ENCODE results near the gene EXOC3L4.

Gene EXOC3L4

DNA sequence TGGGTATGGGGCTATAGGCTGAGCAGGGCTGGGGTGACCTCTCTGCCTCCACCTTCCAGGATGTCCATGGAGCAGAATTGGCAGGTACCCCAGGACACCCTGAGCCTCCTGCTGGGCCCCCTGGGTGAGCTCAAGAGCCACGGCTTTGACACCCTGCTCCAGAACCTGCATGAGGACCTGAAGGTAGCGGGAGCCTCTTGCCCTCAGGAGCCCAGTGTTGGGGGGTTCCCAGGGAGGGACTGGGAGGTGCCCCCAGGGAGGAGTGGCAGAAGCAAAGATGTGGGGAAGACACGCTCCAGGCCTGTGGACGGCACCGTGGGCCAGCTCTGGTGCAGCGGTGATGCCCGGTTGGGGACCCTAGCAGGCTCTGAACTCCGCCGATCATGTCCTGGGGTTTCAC lies 37.1 kb downstream of the EXOC3L4 start:
- no peak for DNase-seq (ENCODE audit: low spot score)
- TF ChIP-seq, protein P1, sequence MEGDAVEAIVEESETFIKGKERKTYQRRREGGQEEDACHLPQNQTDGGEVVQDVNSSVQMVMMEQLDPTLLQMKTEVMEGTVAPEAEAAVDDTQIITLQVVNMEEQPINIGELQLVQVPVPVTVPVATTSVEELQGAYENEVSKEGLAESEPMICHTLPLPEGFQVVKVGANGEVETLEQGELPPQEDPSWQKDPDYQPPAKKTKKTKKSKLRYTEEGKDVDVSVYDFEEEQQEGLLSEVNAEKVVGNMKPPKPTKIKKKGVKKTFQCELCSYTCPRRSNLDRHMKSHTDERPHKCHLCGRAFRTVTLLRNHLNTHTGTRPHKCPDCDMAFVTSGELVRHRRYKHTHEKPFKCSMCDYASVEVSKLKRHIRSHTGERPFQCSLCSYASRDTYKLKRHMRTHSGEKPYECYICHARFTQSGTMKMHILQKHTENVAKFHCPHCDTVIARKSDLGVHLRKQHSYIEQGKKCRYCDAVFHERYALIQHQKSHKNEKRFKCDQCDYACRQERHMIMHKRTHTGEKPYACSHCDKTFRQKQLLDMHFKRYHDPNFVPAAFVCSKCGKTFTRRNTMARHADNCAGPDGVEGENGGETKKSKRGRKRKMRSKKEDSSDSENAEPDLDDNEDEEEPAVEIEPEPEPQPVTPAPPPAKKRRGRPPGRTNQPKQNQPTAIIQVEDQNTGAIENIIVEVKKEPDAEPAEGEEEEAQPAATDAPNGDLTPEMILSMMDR (IDR thresholded peaks at IDR 0.05; ENCODE audit: extremely low read depth, missing control alignments): no peak

- TF ChIP-seq, protein P1 (IDR thresholded peaks at IDR 0.05; ENCODE audit: extremely low read depth, missing control alignments): no peak
- no peak for DNase-seq (ENCODE audit: low spot score)
These were observed 38.1 kb downstream of the EXOC3L4 start for GRCh38 chr14:103132381-103133209.

GRCh38 chr14:103133210-103134140 lies 39.0 kb downstream of the EXOC3L4 start:
- TF ChIP-seq, protein P1 (IDR thresholded peaks at IDR 0.05; ENCODE audit: extremely low read depth, missing control alignments): no peak
- DNase-seq (ENCODE audit: low spot score): no peak

DNA sequence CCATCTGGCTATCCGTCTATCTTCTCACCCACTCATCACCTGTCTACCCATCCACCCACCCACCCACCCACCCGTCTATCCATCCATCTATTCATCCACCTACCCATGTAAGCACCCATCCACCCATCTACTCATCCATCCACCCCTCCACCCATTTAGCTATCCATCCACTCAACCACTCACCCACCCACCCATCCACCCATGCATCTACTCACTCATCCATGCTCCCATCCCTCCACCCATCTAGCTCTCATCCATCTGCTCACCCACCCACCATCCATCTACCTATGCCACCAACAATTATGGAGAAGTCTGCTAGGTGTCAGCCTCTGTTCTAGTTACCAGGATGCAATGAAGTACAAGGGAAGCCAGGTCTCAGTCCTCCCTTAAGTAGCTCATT lies 39.9 kb downstream of the EXOC3L4 start:
- TF ChIP-seq, protein P1 (IDR thresholded peaks at IDR 0.05; ENCODE audit: extremely low read depth, missing control alignments): no peak
- no peak for DNase-seq (ENCODE audit: low spot score)

DNA sequence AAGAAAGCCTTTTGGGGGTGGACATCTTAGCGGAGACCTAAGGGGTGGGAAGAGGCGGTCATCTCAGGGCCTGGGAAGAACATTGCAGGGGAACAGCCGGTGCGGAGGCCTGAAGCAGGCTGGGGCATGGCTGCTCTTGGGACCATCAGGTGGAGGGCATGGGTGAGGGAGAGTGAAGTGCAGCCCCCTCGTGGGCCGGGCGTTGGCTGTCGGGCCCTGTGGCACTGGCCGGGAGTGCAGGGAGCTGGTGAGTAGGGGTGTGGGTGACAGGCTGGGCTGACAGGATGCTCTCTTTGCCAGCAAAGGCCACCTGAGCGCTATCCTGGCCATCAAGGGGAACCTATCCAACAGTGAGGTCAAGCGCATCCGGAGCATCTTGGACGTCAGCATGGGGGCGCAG lies 40.4 kb downstream of the EXOC3L4 start:
- TF ChIP-seq, protein P1 (IDR thresholded peaks at IDR 0.05; ENCODE audit: extremely low read depth, missing control alignments): no peak
- DNase-seq (ENCODE audit: low spot score): no peak

DNA sequence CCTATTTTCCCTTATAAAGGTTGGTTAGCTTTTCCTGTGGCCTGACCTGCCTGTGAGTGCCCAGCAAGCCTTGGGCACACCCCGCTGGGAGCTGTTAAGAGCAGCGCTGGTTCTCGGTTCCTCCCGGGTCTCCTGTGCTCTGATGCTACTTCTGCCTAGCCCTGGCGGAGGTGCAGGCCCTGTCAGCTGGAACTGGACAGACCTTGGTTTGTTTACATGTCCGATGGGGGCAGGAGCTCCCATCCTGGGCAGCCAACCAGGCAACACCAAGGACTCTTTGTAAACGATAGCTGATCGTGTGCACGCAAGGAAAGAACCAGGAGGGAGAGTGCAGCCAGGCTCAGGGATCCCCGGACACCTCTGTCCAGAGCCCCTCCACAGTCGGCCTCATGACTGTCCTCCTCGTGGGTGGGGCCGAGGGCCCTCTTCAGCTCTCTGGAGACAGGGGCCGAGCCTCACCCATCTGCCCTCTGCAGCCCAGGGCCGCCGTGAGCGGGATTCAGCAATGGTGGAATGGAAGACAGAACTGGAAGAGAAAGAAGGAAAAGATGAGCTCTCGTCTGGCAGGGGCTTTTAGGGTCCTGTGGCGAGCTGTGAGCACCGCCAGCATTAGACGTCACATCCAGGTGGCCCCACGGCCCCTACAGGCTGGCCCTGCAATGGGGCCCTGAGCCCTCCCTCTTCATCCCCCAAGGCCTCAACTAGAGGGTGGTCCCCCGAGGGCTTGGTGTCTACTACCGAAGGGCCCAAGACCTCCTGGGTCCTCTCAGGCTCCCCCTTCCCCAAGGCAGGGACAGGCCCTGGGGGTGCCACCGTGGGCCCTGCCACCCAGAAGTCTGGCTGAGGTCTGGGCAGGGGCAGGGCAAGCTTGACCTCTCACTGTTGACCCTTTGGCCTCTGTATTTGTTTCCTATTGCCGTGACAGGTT lies 41.1 kb downstream of the EXOC3L4 start:
- DNase-seq (ENCODE audit: low spot score): no peak

More for the DNA sequence above, 41.1 kb downstream of the EXOC3L4 start:
- TF ChIP-seq, protein P1 (IDR thresholded peaks at IDR 0.05; ENCODE audit: extremely low read depth, missing control alignments): no peak
